Neural progenitor cell (in vitro differentiated cells): ENCODE measurements around the gene SLC9A4.

Source experiments
- EZH2 ChIP-seq: fragments of 200-600 bp; sonication (generic); IDR thresholded peaks from 2 replicates; pipeline ENCODE4 v1.6.1; 2017; ENCODE audit warnings: antibody characterized with exemption, mild to moderate bottlenecking, moderate library complexity
- EZH2phosphoT487 ChIP-seq: fragments of 200-600 bp; sonication (generic); IDR thresholded peaks from 2 replicates; pipeline ENCODE4 v1.6.1; 2017; ENCODE audit warnings: antibody characterized with exemption
- TF ChIP-seq, protein P1 (sequence below): fragments of 200-600 bp; sonication (generic); IDR thresholded peaks from 2 replicates; pipeline ENCODE4 v1.5.1; 2017; ENCODE audit warnings: antibody characterized with exemption, mild to moderate bottlenecking

- TF ChIP-seq, protein P1, sequence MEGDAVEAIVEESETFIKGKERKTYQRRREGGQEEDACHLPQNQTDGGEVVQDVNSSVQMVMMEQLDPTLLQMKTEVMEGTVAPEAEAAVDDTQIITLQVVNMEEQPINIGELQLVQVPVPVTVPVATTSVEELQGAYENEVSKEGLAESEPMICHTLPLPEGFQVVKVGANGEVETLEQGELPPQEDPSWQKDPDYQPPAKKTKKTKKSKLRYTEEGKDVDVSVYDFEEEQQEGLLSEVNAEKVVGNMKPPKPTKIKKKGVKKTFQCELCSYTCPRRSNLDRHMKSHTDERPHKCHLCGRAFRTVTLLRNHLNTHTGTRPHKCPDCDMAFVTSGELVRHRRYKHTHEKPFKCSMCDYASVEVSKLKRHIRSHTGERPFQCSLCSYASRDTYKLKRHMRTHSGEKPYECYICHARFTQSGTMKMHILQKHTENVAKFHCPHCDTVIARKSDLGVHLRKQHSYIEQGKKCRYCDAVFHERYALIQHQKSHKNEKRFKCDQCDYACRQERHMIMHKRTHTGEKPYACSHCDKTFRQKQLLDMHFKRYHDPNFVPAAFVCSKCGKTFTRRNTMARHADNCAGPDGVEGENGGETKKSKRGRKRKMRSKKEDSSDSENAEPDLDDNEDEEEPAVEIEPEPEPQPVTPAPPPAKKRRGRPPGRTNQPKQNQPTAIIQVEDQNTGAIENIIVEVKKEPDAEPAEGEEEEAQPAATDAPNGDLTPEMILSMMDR = no peak
- TF ChIP-seq EZH2 (no peak), EZH2phosphoT487 (no peak)
Measured at GRCh38 chr2:102553601-102554000, 80.6 kb downstream of the SLC9A4 start.
